UCSD-AML1 (cell line): ENCODE data around the gene PRKCD.
"Not testable (repeated sequence)": the region's sequence is repeated elsewhere in the genome, so short reads cannot be mapped to it uniquely, and the experiment has no call there.

Source experiments
- DNase-seq: peaks from one replicate; lab custom pipeline; 2025; ENCODE audit not compliant: unreplicated experiment; lab: John Stamatoyannopoulos, UW

Gene PRKCD

GRCh38 chr3:53139906-53140846 lies 20.8 kb upstream of the PRKCD start:
- DNase-seq, result peak; percentile 56

GRCh38 chr3:53140847-53141845 lies 19.9 kb upstream of the PRKCD start:
- peak; percentile 32 for DNase-seq

- DNase-seq, result peak; percentile 49
Measured at GRCh38 chr3:53142986-53143385, 18.0 kb upstream of the PRKCD start.

- no peak for DNase-seq
Measured at GRCh38 chr3:53144446-53144845, 16.6 kb upstream of the PRKCD start.

- no peak for DNase-seq
Measured at GRCh38 chr3:53144862-53145712, 15.9 kb upstream of the PRKCD start.

GRCh38 chr3:53145713-53146080 lies 15.3 kb upstream of the PRKCD start:
- no peak for DNase-seq

- DNase-seq, result no peak
Measured at GRCh38 chr3:53146319-53146891, 14.6 kb upstream of the PRKCD start.

- no peak for DNase-seq
Measured at GRCh38 chr3:53147151-53147902, 13.7 kb upstream of the PRKCD start.

- no peak for DNase-seq
Measured at GRCh38 chr3:53147903-53148400, 13.1 kb upstream of the PRKCD start.

GRCh38 chr3:53149006-53149690 lies 11.9 kb upstream of the PRKCD start:
- no peak for DNase-seq

GRCh38 chr3:53149699-53150098 lies 11.3 kb upstream of the PRKCD start:
- no peak for DNase-seq

GRCh38 chr3:53150247-53151085 lies 10.5 kb upstream of the PRKCD start:
- DNase-seq, result no peak

GRCh38 chr3:53151086-53151438 lies 9.9 kb upstream of the PRKCD start:
- DNase-seq, result not testable (repeated sequence)

- DNase-seq, result no peak
Measured at GRCh38 chr3:53151465-53151864, 9.5 kb upstream of the PRKCD start.

GRCh38 chr3:53151870-53152660 lies 8.9 kb upstream of the PRKCD start:
- no peak for DNase-seq

GRCh38 chr3:53153264-53153823 lies 7.7 kb upstream of the PRKCD start:
- no peak for DNase-seq

- DNase-seq, result no peak
Measured at GRCh38 chr3:53153980-53154379, 7.0 kb upstream of the PRKCD start.
